SH-SY5Y (cell line): ENCODE results near the gene TNRC18.

ENCODE experiments used
- GATA2 ChIP-seq: IDR thresholded peaks from 2 replicates; pipeline ENCODE4 v1.6.1; 2011; ENCODE audit warnings: mild to moderate bottlenecking, low read depth, low read length
- GATA3 ChIP-seq: IDR thresholded peaks from 2 replicates; pipeline ENCODE4 v1.6.1; 2011; ENCODE audit warnings: low read depth, mild to moderate bottlenecking, low read length, moderate library complexity

GRCh38 chr7:5390918-5391317 lies 32.7 kb downstream of the TNRC18 start:
- no peak for TF ChIP-seq GATA2
- TF ChIP-seq GATA3: no peak
